ENCODE measurements around the gene ISL2. TPM values are rescaled to one million over a fixed set of nuclear protein-coding genes. Genes with fewer than 3 reads are reported as not detected.

The ISL2 gene
- total and polyA plus RNA-seq, 4 donors, result 0.03 to 0.14 TPM; not detected in 2

DNA sequence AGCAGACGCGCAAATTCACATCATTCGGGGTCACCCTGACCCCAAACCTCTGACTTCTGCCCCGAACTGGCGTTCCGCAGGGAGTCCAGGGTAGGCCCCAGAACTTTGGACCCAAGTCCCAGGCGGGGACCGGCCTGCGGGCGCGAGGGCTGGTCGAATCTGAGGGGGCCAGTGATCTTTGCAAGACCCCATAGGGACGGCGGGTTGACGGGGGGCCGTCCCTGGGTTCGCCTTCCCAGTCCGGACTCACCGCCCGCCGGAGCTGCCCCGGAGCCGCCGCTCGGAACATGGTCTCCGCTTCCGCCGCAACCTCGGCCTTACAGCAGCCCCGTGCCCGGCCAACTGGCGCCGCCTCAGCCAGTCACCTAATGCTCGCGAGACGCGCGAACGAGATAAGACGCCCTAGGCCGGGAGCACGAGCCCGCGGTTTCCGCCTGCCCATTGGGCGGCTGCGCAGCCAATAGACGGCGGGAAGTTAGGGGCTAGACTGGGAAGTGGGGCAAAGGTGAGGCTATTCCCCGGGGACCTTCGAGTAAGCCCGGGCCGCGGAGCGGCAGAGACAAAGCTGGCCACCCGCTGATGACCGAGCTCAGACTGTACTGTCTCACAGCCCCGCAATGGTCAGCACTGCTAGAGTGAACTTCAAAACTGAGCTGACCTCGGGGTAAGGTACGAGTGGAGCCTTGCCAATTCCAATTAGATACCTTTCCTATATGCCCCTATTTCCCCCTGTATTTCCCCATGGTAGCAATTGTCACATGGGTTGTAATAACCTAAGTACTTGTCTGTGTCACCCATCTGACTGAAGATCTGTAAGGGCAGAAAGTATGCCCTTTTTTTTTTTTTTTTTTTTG, 25.2 kb upstream of the ISL2 start, which contains the start of gene ETFA (continued):
- TF ChIP-seq GABPA (IDR thresholded peaks at IDR 0.05 in 1 of 2, conservative IDR thresholded peaks at IDR 0.05 in 1 of 2), result peak in 1 of 2 donors; percentile 45
- peak; percentile 82 for TF ChIP-seq REST (IDR thresholded peaks at IDR 0.05)

DNA sequence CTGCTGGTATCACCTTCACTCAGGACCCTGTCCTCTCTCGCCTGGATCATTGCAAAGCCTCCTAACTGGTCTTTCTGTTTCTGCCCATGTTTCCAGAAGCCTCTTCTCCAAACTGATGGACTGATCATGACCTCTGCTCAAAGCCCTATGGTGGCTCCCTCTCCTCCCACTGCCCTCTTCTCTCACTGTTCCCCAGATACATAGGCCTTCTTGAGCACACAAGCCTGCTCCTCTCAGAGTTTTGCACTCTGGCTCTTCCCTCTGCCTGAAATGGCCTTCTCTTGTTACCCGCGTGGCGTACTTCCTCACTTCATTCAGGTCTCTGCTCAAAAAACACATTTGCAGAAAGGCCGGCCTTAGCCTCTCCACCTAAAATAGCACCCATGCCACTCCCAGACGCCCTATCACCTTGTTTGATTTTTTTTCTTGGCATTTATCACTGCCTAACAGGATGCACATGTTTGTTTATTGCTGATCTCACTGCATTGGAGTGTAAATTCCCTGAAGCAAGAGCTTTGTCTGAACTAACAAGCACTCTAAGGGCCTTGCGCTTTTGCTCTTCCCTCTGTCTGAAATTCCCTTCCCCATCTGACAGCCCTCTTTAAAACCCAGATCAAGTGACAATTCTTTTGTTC, 23.9 kb upstream of the ISL2 start:
- Histone ChIP-seq H3K4me1 (ENCODE audit: control insufficient read depth in 4 of 4, insufficient read depth in 4 of 4, low read length in 3 of 4) (peaks cover 12 to 37% (median 24%) of the 10 kb centered on the region in 4 donors), H3K27me3 (ENCODE audit: control insufficient read depth in 4 of 4, insufficient read depth in 4 of 4, low read length in 3 of 4) (no peaks in the 10 kb centered on the region), H3K4me3 (ENCODE audit: low read depth in 1 of 3, low read length in 3 of 3) (no peak overlapping the region), H3K27ac (ENCODE audit: low read depth in 1 of 2, low read length in 2 of 2) (peak overlapping the region; percentile 89 to 96), H3K36me3 (ENCODE audit: control insufficient read depth in 4 of 4, insufficient read depth in 3 of 4, low read depth in 1 of 4, low read length in 3 of 4) (peaks cover 0 to 3% (median 0%) of the 10 kb centered on the region in 4 donors), H3K9me3 (ENCODE audit: control insufficient read depth in 4 of 4, low read length in 3 of 4) (no peaks in the 10 kb centered on the region), H3K9ac (ENCODE audit: low read depth in 1 of 2, low read length in 2 of 2) (peak overlapping the region in 1 of 2 donors; percentile 44)
- 43% methylated on average over 7 of the region's 7 CpGs for WGBS
- DNase-seq (ENCODE audit: low spot score), result no peak
- TF ChIP-seq FOXA2 (IDR thresholded peaks at IDR 0.05) (peak; percentile 81), GABPA (IDR thresholded peaks at IDR 0.05 in 1 of 2, conservative IDR thresholded peaks at IDR 0.05 in 1 of 2) (peak in 1 of 2 donors; percentile 44), MAX (IDR thresholded peaks at IDR 0.05) (no peak), RXRA (IDR thresholded peaks at IDR 0.05) (peak; percentile 83 to 92), JUND (IDR thresholded peaks at IDR 0.05) (peak; percentile 96 to 97), FOXA1 (IDR thresholded peaks at IDR 0.05) (peak; percentile 73), RAD21 (IDR thresholded peaks at IDR 0.05) (peak; percentile 16 to 23), TAF1 (conservative IDR thresholded peaks at IDR 0.05) (no peak), HNF4A (conservative IDR thresholded peaks at IDR 0.05) (peak; percentile 41 to 74), SP1 (IDR thresholded peaks at IDR 0.05) (peak; percentile 87), HNF4G (IDR thresholded peaks at IDR 0.05) (peak; percentile 16), YY1 (IDR thresholded peaks at IDR 0.05) (peak; percentile 89), NR2F2 (IDR thresholded peaks at IDR 0.05) (no peak), EGR1 (IDR thresholded peaks at IDR 0.05; ENCODE audit: low read depth in 2 of 2) (no peak), REST (IDR thresholded peaks at IDR 0.05) (peak; percentile 40)
- TF ChIP-seq, protein P1, sequence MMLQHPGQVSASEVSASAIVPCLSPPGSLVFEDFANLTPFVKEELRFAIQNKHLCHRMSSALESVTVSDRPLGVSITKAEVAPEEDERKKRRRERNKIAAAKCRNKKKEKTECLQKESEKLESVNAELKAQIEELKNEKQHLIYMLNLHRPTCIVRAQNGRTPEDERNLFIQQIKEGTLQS (IDR thresholded peaks at IDR 0.05), result peak; percentile 96
- TF ChIP-seq, protein P2, sequence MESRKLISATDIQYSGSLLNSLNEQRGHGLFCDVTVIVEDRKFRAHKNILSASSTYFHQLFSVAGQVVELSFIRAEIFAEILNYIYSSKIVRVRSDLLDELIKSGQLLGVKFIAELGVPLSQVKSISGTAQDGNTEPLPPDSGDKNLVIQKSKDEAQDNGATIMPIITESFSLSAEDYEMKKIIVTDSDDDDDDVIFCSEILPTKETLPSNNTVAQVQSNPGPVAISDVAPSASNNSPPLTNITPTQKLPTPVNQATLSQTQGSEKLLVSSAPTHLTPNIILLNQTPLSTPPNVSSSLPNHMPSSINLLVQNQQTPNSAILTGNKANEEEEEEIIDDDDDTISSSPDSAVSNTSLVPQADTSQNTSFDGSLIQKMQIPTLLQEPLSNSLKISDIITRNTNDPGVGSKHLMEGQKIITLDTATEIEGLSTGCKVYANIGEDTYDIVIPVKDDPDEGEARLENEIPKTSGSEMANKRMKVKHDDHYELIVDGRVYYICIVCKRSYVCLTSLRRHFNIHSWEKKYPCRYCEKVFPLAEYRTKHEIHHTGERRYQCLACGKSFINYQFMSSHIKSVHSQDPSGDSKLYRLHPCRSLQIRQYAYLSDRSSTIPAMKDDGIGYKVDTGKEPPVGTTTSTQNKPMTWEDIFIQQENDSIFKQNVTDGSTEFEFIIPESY (IDR thresholded peaks at IDR 0.05), result peak; percentile 91
- TF ChIP-seq, protein P3, sequence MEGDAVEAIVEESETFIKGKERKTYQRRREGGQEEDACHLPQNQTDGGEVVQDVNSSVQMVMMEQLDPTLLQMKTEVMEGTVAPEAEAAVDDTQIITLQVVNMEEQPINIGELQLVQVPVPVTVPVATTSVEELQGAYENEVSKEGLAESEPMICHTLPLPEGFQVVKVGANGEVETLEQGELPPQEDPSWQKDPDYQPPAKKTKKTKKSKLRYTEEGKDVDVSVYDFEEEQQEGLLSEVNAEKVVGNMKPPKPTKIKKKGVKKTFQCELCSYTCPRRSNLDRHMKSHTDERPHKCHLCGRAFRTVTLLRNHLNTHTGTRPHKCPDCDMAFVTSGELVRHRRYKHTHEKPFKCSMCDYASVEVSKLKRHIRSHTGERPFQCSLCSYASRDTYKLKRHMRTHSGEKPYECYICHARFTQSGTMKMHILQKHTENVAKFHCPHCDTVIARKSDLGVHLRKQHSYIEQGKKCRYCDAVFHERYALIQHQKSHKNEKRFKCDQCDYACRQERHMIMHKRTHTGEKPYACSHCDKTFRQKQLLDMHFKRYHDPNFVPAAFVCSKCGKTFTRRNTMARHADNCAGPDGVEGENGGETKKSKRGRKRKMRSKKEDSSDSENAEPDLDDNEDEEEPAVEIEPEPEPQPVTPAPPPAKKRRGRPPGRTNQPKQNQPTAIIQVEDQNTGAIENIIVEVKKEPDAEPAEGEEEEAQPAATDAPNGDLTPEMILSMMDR (IDR thresholded peaks at IDR 0.05; ENCODE audit: low read depth, low read length, missing input control), result no peak
